HG03066 (cell line): ENCODE data around the gene PNLIPRP2.

ENCODE experiments used
- ATAC-seq: cut with Tn5 transposase; IDR thresholded peaks from one replicate; pipeline ENCODE4 v1.9.1; 2021; ENCODE audit warnings: low read depth; ENCODE audit not compliant: unreplicated experiment

PNLIPRP2 gene

GRCh38 chr10:116620423-116621400, at the start of gene PNLIPRP2:
Gene PNLIPRP2 (plus strand): TSS chr10:116620953.
- no peak for ATAC-seq

DNA sequence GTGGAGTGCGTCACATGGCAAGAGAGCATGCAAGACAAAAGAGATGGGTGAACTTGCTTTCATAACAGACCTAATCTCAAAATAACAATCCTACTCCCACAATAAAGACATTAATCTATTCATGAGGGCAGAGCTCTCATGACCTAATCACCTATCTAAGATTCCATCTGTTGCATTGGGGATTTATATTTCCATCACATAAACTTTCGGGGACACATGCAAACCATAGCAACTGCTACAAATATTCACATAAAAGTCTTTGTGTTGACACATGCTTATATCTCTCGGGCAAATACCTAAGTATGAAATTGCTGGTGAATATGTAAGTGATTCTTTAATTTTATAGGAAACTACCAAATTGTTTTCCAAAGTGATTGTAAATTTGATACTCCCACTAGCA, 46.0 kb upstream of the PNLIPRP2 start:
- ATAC-seq = no peak

DNA sequence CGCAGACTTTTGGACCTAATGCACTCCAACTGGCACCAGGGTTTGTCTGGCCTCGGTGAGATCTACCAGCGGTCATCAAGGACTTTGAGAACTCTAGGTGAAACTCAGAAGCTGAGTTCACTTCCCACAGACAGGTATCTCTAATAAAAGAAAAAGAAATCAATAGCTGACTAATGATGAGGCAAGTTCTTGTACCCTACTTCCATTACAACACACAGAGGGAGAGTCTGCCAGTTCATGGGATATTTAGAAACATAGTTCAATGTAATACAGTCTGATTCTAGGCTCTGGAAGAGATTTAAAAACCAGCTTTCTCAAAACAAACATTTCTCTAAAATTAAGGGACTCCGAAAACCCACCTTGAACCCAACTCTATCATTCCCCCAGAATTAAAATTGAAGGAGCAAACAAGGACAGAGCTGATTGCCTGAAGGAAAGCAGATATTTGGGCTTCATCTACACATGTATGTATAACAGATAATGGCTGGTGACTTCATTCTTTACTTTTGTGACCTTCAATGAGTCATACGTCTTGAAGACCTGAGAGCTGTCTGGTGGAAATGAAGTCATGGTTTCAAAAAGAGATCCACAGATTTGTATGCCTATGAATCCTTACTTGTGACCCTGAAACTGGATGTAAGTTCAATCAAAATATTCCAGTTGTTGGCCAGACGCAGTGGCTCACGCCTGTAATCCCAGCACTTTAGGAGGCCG, 32.7 kb upstream of the PNLIPRP2 start:
- ATAC-seq = no peak

GRCh38 chr10:116588995-116589394, 31.8 kb upstream of the PNLIPRP2 start:
- no peak for ATAC-seq

DNA sequence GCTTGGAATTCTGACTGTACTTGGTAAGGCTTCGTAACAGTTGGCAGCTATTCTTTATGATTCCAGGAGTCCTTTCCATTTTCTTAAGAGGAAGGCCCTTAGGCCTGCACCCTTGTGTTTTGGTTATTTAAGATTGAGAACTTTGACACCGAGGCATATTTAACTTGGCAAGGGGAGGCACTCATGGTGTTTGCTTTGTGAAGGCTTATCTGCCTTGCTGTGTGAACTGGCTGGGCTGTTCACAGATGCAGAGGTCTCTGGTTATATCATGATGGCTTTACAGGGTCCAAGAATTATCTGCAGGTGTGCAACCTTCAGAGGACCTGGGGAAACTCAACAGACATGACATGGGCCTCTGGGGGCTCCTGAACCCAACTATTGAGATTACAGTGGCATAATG, 30.8 kb upstream of the PNLIPRP2 start:
- no peak for ATAC-seq

DNA sequence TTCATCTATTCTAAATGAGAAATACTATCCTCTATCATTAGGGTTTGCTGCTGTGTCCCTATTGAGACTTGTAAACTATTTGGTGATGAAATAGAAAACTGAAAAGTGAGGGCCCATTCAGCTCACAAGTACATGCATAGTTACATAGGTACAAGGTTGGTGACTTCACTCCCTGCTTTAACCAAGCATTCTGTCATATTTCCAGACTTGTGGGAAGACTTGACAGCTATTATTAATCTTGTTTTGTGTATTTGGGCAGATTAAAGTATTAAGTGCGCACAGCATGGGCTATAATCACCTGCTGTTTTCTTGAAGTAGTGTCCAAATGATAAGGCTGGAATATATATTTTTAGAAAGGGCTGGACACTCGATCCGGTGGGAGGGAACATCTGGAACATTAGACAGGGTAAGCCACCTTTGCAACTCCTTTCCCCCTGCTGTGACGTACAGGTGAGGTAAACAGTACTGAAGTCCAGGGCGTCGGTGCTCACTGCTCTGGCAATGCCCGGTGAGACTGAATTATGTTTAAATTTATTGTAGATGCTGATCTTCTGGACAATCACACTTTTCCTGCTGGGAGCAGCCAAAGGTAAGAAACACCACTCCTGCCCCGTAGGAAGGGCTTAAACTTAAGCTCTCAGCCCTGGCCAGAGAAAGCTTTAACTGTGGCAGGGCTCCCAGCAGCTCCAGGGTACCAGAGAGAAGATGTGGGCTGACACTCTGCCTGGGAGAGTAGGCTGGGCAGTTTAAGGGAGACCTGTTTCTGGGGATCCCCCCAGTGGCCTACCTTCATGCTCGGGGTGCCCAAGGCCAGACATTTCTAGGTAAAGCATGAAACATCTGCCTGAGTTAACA, 29.9 kb upstream of the PNLIPRP2 start, which contains the start of gene PNLIPRP1:
Gene PNLIPRP1, plus strand, starts transcription at position 370 of the 855 bp plus-strand sequence. Its CDS starts 171 bp downstream, at position 541.
- no peak for ATAC-seq

DNA sequence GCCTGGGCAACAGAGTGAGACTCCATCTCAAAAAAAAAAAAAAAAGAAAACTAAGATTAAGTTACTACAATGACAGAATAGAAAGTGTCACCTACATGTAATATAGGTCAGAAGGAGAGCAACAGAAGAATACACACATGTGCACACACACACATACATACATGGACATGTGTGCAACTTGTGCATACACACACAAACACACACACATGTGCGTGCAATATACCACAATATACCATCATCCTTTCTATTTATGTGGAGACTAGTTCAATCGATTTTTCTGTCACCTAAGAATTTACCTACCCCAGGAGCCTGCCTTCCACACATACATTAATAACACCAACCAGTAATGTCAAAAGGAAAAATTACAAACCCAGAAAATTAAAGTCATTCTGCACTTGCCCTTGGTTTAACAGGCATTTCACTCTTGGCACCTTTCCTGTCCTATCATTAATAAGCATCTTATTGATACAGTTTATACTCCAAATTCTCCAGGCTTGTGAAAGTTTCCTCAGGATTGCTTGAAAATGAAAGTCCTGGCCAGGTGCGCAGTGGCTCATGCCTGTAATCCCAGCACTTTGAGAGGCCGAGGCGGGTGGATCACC, 27.5 kb upstream of the PNLIPRP2 start:
- no peak for ATAC-seq

- ATAC-seq = no peak
Observed at GRCh38 chr10:116594525-116595035, 26.2 kb upstream of the PNLIPRP2 start.

GRCh38 chr10:116596062-116596461, 24.7 kb upstream of the PNLIPRP2 start:
- no peak for ATAC-seq

DNA sequence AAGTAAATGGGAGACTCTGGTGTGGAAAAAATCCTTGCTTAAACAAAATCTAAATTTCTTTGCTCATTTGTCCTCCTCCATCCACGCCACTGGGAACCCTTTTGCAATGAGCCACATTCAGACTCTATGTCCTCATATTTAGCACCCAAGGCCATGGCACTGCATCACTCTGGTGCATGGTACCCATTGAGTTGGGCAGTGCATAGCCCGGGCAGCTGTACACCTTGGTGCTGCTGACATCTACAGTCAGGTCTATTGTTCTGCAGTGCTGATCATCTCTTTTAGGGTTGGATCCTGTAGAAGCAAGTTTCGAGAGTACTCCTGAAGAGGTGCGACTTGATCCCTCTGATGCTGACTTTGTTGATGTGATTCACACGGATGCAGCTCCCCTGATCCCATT, 23.2 kb upstream of the PNLIPRP2 start:
- ATAC-seq = no peak

GRCh38 chr10:116598329-116598728, 22.4 kb upstream of the PNLIPRP2 start:
- ATAC-seq = no peak

DNA sequence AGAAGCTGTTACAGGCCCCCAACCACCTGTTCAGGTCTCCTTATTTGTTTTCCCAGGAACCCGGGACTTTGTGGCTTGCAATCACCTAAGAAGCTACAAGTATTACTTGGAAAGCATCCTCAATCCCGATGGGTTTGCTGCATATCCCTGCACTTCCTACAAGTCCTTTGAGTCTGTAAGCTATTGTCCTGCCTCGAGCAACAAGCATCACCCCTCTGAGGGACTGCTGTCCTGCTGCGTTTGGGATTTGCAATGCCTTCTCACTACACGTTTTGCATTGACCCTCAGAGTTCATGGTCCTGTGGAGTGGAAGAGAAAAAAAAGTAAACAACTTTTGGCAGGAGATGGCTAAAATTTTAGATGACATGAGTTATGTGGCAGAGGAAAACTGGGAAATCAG, 20.8 kb upstream of the PNLIPRP2 start:
- ATAC-seq = no peak

DNA sequence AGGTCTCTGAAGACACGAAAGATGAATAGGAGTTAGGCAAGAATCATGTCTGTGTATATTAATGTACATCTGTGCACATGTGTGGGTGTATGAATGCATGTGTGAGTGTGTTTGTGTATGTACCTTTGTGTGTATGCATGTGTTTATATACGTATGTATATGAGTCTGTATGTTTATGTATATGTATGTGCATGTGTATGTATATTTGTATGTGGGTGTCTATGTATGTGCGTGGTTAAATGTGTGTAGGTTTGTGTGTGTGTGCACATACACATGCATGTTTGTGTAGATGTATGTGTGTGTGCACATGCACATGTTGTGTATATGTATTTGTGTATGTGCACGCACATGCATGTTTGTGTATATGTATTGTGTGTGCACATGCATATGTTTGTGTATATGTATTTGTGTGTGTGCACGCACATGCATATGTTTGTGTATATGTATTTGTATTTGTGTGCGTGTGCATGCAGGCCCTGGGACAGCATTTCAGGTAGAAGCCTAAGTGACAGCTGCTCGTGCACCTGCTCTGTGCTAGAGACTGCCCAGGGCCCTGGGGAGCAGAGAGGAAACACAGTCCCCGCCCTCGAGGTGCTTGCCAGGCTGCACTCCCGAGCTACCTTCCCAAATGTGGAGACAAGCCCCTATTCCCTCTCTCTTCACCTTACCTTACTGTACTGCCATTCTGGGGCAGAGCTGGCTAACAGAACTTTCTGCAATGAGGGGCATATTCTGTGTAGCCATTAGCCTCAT, 17.9 kb upstream of the PNLIPRP2 start:
- no peak for ATAC-seq

DNA sequence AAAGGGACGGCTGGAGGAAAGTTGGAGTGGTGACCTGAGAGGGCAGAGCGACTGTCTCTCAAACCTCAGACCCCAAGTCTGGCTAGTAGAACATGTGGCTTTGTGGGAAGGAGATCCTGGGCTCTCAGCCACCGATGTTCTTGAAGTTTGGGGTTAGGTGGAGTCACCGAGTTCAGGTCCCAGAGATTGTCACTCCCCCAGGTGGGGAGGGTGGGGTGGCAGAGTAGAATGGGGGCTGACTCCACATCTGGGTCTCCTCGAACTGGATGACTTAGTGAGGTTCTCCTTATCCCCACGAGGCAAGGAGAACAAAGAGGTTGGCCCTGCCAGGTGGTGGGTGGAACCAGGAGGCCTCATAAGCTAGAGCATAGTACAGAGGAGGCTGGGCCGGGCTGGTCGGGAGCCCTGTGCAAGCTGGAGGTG, 14.7 kb upstream of the PNLIPRP2 start:
- no peak for ATAC-seq

GRCh38 chr10:116607336-116607735, 13.4 kb upstream of the PNLIPRP2 start:
- ATAC-seq = no peak

DNA sequence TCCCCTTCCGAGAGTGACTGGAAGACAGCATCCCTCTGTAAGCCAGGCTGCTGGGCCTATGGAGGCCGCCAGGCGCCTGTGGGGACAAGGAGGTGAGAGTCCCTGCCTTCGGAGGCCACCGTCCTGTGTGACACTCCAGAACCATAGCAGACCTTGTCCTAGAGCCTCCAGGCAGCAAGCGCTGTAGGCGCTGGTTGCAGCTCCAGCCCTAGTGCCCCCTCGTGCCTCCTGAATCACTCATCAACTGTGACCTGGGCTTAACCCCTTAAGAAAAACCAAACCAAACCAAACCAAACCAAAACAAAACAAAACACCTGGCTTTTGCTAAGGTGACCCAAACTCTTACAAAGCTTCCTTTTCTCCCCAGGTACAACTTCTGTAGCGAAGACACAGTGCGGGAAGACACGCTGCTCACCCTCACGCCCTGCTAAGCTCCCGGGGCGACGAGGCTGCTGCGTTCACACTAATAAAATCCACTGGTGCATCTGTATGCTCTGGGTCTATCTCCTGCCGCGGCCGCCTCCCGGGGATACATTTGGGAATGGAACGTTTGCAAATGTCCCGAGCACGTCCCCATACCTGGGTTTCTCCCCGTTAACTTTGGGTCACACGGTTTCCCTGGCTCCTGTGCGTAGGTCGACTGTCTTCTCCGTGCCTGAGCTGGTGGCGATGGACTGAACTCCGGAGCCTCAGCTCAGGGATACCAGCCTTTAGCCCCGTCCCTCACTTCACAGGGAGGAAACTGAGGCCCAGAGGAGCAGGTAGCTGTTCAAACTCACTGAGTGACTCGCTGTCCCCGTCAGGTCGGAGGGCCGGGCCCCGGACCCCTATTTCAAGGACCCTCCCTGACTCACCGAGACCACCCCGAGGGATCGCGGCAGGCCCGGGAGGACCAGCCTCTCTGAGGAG, 11.8 kb upstream of the PNLIPRP2 start:
- no peak for ATAC-seq

- ATAC-seq = no peak
Observed at GRCh38 chr10:116610443-116611152, 10.2 kb upstream of the PNLIPRP2 start.

- no peak for ATAC-seq
Observed at GRCh38 chr10:116611153-116611545, 9.6 kb upstream of the PNLIPRP2 start.
